HS-27A (cell line): ENCODE data around the gene HSD17B12.
A peak's percentile ranks its signal among the peaks of the same experiment; 100 is the strongest.
"Not testable (repeated sequence)": the region's sequence is repeated elsewhere in the genome, so short reads cannot be mapped to it uniquely, and the experiment has no call there.

Experiments used
- DNase-seq: peaks from one replicate; pipeline ENCODE4 v3.0.0-alpha.2; 2012; ENCODE audit warnings: low read depth, missing footprints

Gene HSD17B12

DNA sequence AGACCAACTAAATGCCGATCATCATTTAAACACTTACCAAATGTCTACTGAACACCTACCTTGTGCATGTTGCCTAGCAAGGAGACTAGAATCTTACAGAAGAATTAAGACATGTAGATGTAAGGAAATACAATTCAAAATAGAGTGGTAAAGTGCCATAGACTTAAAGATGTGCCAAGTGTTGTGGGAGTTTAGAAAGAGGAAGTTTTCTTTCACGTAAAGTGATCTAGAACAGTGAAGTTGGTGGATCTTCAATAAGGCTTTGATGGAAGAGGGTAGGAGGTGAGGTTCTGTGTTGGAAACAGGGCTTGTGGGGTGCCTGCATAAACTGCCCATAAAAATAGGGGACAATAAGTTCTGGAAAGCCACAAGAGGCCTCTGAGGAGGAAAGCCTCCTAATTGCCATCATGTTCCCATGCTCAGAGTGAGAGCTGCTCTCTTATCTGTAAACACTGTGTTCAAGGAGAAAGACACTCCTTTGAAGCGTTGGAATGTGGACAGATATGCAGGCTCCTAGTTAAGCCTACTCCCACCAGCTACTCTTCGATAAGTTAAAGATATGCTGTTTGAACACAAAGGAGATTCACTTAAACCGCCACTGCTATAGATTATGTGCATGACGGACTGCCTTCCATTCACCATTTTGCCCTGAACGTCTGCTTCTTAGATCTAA, 66.7 kb downstream of the HSD17B12 start:
- DNase-seq, result no peak

DNA sequence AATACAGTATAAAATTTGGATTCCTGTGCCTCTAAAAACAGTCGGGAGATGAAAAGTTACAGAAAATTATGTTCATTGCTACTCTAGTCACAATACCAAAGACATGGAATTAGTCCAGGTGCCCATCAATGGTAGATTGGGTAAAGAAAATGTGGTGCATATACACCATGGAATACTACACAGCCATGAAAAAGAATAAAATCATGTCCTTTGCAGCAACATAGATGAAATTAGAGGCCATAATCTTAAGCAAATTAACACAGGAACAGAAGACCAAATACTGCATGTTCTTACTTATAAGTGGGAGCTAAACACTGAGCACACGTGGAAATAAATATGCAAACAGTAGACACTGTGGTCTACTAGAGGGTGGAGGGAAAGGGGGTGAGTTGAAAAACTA, 67.6 kb downstream of the HSD17B12 start:
- no peak for DNase-seq

- DNase-seq, result no peak
Measured at GRCh38 chr11:43751726-43752125, 71.2 kb downstream of the HSD17B12 start.

DNA sequence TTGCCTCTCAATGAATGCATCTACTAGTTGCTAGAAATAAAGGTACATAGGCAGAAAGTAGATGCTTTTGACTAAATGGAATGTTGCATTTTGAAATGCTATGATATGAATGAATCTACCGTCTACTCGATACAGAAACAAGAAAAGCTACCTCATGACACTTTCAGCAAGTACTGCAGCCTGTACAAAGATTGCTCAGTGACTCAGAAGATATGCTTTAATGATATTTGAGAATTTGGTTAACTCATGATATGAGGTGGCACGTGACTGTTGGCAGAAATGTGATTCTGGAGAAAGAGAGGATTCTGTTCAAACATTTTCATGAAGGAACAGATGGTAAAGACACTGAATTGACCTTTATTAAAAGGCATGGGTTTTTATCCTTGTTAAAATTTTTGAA, 76.0 kb downstream of the HSD17B12 start:
- DNase-seq, result no peak

- no peak for DNase-seq
Measured at GRCh38 chr11:43758927-43759326, 78.4 kb downstream of the HSD17B12 start.

- DNase-seq, result no peak
Measured at GRCh38 chr11:43760902-43761301, 80.4 kb downstream of the HSD17B12 start.

- DNase-seq, result no peak
Measured at GRCh38 chr11:43765194-43765593, 84.7 kb downstream of the HSD17B12 start.

GRCh38 chr11:43768654-43769053, 88.1 kb downstream of the HSD17B12 start:
- DNase-seq, result not testable (repeated sequence)

DNA sequence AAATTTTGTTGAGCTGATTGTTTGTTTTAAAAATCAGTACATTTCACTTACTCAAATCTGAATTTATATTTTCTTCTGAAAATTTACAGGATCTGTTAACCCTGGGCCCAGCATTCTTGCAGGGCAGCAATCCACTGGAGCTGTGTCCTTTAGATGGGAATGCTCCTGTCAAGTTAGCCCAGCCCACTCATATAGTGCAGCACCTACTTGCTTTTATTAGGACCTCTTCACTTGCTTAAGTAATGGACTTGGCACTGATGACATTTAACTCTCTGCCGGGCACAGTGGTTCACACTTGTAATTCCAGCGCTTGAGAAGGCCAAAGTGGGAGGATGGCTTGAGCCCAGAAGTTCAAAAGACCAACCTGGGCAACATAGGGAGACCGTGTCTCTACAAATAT, 89.6 kb downstream of the HSD17B12 start:
- no peak for DNase-seq

- DNase-seq, result no peak
Measured at GRCh38 chr11:43772733-43773132, 92.2 kb downstream of the HSD17B12 start.

DNA sequence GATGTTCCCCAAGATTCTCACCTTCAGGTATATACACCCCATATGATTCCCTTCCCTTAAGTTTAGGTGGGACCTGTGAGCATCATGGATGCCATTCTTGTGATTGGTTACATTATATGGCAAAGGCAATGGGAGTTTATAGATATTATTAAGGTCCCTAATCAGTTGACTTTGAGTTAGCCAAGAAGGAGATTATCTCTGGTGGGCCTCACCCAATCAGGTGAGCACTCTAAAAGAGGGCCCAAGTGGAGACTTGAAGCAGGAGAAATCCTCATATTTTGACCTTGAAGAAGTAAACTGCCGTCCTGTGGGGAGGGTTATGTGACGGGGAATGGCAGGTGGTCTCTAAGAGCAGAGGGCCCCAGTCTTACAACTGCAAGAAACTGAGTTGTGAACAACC, 94.2 kb downstream of the HSD17B12 start:
- DNase-seq, result no peak

DNA sequence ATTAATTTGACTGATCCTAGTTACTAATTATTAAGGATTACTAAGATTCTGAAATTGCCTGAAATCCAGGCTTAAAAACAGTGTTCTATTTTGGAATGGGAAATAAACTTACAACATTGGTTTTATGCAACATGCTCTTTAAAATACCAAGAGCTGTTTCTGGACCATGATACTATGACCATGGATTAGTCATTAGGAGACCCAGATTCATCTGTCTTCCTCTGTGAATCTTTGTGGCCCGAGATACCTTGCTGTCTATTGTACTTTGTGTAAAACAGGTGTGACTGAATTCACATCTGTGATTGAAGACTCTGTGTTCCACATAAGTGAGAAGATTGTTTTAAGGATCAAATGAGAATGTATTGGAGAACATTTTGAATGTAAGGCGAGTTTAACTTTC, 98.8 kb downstream of the HSD17B12 start:
- DNase-seq, result no peak

GRCh38 chr11:43784301-43784700, 103.8 kb downstream of the HSD17B12 start:
- no peak for DNase-seq

DNA sequence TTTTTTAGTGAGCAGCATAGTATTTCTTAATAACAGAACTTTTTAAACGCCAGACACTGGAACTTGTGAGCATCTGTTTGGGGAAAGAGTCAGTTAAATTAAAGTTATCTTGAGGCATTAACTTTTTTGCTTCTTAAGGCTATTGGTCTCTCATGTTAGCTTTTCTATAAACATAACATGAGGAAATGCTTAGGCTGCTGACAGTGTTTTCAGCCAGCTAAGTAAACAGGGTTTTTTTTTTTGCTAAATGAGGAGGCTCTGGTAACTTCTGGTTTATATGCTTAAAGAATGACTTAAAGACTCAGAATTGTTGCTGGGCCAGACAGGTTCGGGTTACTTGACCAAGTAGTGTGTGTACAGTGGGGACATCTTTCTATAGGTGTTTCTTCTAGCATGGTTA, 104.3 kb downstream of the HSD17B12 start:
- DNase-seq, result no peak

GRCh38 chr11:43785318-43785717, 104.8 kb downstream of the HSD17B12 start:
- no peak for DNase-seq

DNA sequence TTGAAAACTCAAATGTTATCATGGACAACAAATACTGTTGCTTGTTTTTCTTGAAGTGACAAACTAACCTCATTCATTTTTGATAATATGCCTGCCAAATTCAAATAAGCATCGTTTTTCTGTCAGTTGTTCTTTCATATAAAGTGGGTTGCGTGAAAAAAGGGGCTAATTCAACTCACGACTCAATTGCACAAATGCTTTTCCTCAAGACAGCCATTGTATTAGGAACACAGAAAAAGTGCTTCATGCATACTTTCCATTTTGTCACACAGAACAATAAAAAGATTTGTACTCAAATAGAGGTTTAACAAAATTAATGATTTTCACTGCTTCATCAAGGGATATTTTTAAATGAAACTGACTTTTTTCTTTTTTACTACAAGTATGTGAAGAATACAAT, 105.5 kb downstream of the HSD17B12 start:
- DNase-seq, result no peak

DNA sequence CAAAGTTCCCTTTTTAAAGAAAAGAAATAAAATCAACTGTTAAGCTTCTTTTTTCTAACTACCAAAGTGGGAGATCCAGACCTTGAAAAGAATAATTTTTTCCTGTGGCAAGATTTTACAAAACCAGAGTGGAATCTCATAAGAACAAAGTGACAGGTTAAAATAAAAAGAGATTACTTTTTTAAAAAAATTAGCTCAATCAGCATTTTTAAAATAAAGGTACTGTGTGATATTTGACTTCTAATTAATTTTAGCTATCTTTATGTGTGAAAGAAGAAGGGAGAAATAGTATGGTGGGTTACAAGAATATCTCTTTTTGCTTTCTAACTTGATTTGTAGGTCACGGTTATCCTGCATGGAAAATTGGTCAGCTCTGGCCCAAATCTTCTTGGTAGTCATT, 107.3 kb downstream of the HSD17B12 start:
- no peak for DNase-seq

DNA sequence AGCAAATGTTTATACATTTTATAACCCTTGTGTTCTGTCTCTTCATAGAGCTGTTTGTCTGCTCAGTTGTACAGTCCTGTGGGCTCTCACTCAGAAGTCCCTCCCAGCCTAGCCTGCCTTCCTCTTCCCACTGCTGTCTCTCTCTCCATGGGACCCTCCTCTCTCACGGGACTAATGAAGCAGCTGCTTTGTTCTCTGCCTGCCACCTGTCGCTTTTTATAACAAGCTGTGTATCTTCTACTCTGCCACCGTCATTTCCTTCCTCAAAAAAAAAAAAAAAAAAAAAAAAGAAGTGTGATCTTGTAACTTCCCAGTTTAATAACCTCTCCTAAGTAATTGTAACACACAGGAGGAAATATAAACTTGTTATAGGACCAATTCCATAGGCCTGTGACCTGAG, 107.9 kb downstream of the HSD17B12 start:
- no peak for DNase-seq

DNA sequence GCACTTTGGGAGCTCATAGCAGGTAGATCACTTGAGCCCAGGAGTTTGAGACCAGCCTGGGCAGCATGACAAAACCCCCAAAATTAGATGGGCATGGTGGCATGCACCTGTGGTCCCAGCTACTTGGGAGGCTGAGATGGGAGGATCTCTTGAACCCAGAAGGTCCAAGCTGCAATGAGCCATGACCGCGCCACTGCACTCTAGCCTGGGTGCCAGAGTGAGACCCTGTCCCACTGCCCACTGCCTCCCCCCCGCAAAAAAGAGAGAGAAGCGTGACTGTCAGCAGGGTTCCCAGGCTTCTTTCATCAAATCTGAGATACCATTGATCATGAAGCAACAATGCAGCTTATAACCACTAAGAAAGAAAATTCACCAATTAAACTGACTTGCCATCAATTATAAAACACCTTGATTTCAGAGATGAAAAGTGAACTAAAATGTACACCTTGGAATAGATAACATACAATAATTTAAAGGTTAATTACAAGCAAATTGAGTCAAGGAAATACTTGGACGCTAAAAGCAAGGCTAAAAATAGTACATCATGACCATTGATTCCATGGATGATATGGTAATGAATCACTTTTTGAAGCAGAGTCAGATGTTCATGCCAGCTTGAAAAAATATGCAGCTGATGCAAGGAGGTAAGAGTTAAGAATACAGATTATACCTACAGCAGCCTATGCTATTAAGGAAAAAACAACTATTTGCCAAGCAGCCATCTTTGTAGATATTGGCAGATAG, 109.3 kb downstream of the HSD17B12 start:
- DNase-seq, result peak; percentile 73

- DNase-seq, result peak; percentile 43
Measured at GRCh38 chr11:43790444-43790794, 109.9 kb downstream of the HSD17B12 start.

DNA sequence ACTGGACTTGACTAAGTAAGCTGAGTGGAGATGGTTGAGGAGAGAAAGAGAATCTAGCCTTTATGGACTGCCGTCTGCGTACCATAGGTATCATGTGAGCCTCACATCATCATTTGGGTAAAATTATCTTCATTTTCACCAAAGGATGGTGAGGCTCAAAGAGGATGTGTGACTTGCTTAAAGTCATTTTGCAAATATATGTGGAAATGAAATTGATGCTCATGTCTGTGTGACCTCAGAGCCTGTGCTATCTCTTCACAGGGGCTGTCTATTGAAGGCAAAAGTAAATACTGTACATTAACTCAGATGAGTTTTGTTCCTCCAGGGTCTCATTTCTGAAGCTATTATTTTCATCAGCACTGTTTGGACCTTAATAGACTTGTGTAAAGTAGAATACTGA, 116.8 kb downstream of the HSD17B12 start:
- no peak for DNase-seq

DNA sequence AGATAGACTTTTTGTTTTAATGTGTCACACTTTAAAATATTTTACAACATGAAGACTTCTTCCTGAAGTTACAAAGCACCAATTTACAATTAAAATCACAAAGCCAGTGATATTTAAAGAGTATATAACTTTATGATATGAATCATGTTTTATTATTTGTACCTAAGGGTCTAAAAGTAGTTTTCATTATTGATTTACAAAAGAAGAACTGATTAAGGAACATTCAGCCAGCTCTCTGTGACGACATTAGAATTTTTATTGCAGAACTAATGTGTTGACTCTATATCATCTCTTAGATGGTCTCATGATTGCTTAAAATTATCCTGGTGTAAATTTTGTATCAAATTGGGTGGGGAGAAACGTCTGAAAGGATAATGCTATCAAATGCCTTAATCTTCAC, 117.3 kb downstream of the HSD17B12 start:
- DNase-seq, result no peak

GRCh38 chr11:43802509-43802908, 122.0 kb downstream of the HSD17B12 start:
- DNase-seq, result no peak

- DNase-seq, result no peak
Measured at GRCh38 chr11:43803766-43804165, 123.2 kb downstream of the HSD17B12 start.
